Spleen (tissue), 11 donors: Measurements from ENCODE around the gene PEAK3. TPM values are rescaled to one million over a fixed set of nuclear protein-coding genes. Genes with fewer than 3 reads are reported as not detected.

Experiments used
- DNase-seq: peaks from one replicate; pipeline ENCODE4 v3.0.0-alpha.2; 2020
- H3K27ac ChIP-seq, 8 donors: fragments of 200-600 bp; sonication (generic) in 7 of 8; 1 replicate in 4 of 8; 2 replicates in 4 of 8; pipeline versions ENCODE4 v1.5.0 to v1.8.0; 2016 to 2021; ENCODE audit warnings: inconsistent platforms in 4 of 8, mild to moderate bottlenecking in 4 of 8, moderate library complexity in 1 of 8
- H3K27me3 ChIP-seq, 7 donors: fragments of 200-600 bp; sonication (generic) in 6 of 7; replicated peaks in 1 of 7; 1 replicate in 4 of 7; 2 replicates in 3 of 7; pipeline versions ENCODE4 v1.5.0 to v1.8.0; 2016 to 2021; ENCODE audit warnings: inconsistent platforms in 3 of 7, mild to moderate bottlenecking in 1 of 7
- H3K36me3 ChIP-seq, 6 donors: fragments of 200-600 bp; sonication (generic) in 5 of 6; 1 replicate in 4 of 6; 2 replicates in 2 of 6; pipeline versions ENCODE4 v1.5.0 to v1.8.0; 2016 to 2021; ENCODE audit warnings: inconsistent platforms in 2 of 6
- H3K4me1 ChIP-seq, 6 donors: fragments of 200-600 bp; sonication (generic) in 5 of 6; 1 replicate in 3 of 6; 2 replicates in 3 of 6; pipeline versions ENCODE4 v1.5.0 to v1.8.0; 2016 to 2021; ENCODE audit warnings: inconsistent platforms in 3 of 6
- H3K4me3 ChIP-seq, 8 donors: fragments of 200-600 bp; sonication (generic) in 7 of 8; 1 replicate in 4 of 8; 2 replicates in 4 of 8; pipeline versions ENCODE4 v1.5.0 to v1.8.0; 2016 to 2021; ENCODE audit warnings: inconsistent platforms in 4 of 8, mild to moderate bottlenecking in 4 of 8, moderate library complexity in 2 of 8
- H3K9me3 ChIP-seq, 8 donors: fragments of 200-600 bp; sonication (generic) in 7 of 8; 1 replicate in 4 of 8; 2 replicates in 4 of 8; pipeline versions ENCODE4 v1.5.0 to v1.8.0; 2016 to 2021; ENCODE audit warnings: inconsistent platforms in 4 of 8
- CTCF ChIP-seq, 11 experiments: fragments of 200-600 bp in 7 of 11; fragments of 450-650 bp in 4 of 11; sonication (generic) in 4 of 11; IDR thresholded peaks in 8 of 11; conservative IDR thresholded peaks in 3 of 11; 1 replicate in 7 of 11; 2 replicates in 4 of 11; pipeline versions ENCODE4 v1.4.0 to v1.8.0; 2016 to 2021; ENCODE audit warnings: antibody characterized with exemption in 11 of 11, inconsistent platforms in 4 of 11, mild to moderate bottlenecking in 1 of 11
- POLR2A ChIP-seq, 3 donors: fragments of 450-650 bp; IDR thresholded peaks; one replicate each; pipeline ENCODE4 v1.5.1; 2017; ENCODE audit warnings: antibody characterized with exemption in 3 of 3, mild to moderate bottlenecking in 1 of 3
- POLR2AphosphoS5 ChIP-seq, 3 donors: sonication (generic); formaldehyde crosslinking; IDR thresholded peaks; one replicate each; pipeline ENCODE4 v1.5.1; 2017; ENCODE audit warnings: antibody characterized with exemption in 3 of 3
- WGBS, 5 donors: extraction: QIAGEN DNeasy Blood & Tissue Kit in 3 of 5; methylation state at CpG; one replicate each; pipeline versions ENCODE4 v1.1.5 to v1.1.7; 2013 to 2018; 5-methylcytosine and 5-hydroxymethylcytosine counted together
- intact Hi-C: fragments of 100-400 bp; cut with DNase I; formaldehyde crosslinking; loops from one replicate; pipeline ENCODE4 v1.15.0; 2023; ENCODE audit warnings: low total_unique reads
- polyA plus RNA-seq, 3 donors: library from polyadenylated mRNA; stranded (reverse); fragments of 200-250 nt; gene quantifications; one replicate each; pipeline ENCODE4 v1.2.1, GENCODE V29; 2013
- total RNA-seq, 7 donors: library from RNA; depleted of rRNA in 3 of 7; stranded (reverse); fragments of >200 nt in 3 of 7; fragmentation: NEBNext Ultra II Directional in 4 of 7; extraction: Animal tissue kit (Norgen Biotek cat#: 25700) in 4 of 7; gene quantifications; one replicate each; pipeline versions ENCODE4 v1.1.0 to v1.2.1, GENCODE V29; 2016 to 2021
- donor health status: healthy with polysubstance abuse.
- donor health status: DM: no; HTN: no; CAD: no; lungs with moderate emphysema.
- donor health status: DM: no; HTN: no; CAD: no.
- donor health status: Bipolar disorder and iron deficiency.
- donor health status: healthy.
- donor health status: DM: no; HTN: no; CAD: no.
- donor health status: DM: yes; HTN: yes; CAD: no.

The PEAK3 gene
- total and polyA plus RNA-seq, 10 donors, result 0.30 to 17.4 (median 6.4) TPM

GRCh38 chr19:2240881-2241760 is 40.9 kb downstream of the PEAK3 start:
- 67 to 79% (median 75%) methylated on average over 34 to 41 of the region's 41 CpGs for WGBS, 5 donors
- Histone ChIP-seq H3K4me3 (peak overlapping the region in 4 of 8 donors; percentile 35 to 98 (median 44)), H3K27me3 (no peaks in the 10 kb centered on the region), H3K27ac (peak overlapping the region in 7 of 8 donors; percentile 36 to 100 (median 96)), H3K4me1 (peaks cover 55 to 80% (median 63%) of the 10 kb centered on the region in 6 donors), H3K36me3 (peaks cover 2 to 53% (median 33%) of the 10 kb centered on the region in 6 donors), H3K9me3 (no peaks in the 10 kb centered on the region)
- TF ChIP-seq POLR2AphosphoS5 (IDR thresholded peaks at IDR 0.05) (peak in 2 of 3 donors; percentile 33 to 58), CTCF (IDR thresholded peaks at IDR 0.05 in 8 of 11, conservative IDR thresholded peaks at IDR 0.05 in 3 of 11) (no peak)
- DNase-seq, result no peak
- intact Hi-C loops, result no loop called here

GRCh38 chr19:2239771-2240770 is 41.9 kb downstream of the PEAK3 start:
- Histone ChIP-seq H3K27me3 (no peaks in the 10 kb centered on the region), H3K4me1 (peaks cover 60 to 88% (median 69%) of the 10 kb centered on the region in 6 donors), H3K27ac (peak overlapping the region; percentile 36 to 100 (median 97)), H3K9me3 (no peaks in the 10 kb centered on the region), H3K4me3 (peak overlapping the region; percentile 16 to 98 (median 36)), H3K36me3 (peaks cover 0 to 43% (median 23%) of the 10 kb centered on the region in 6 donors)
- DNase-seq, result no peak
- 19 to 26% (median 23%) methylated on average over 33 to 34 of the region's 34 CpGs for WGBS, 5 donors
- intact Hi-C loops, result loop anchor here (2.0 to 10.0 kb wide), 3 partner anchors 31 to 152 kb away; partner anchors contain the start of gene DOT1L
- TF ChIP-seq CTCF (IDR thresholded peaks at IDR 0.05 in 8 of 11, conservative IDR thresholded peaks at IDR 0.05 in 3 of 11) (no peak), POLR2AphosphoS5 (IDR thresholded peaks at IDR 0.05) (peak in 2 of 3 donors; percentile 37 to 44)

GRCh38 chr19:2239173-2239572 is 42.8 kb downstream of the PEAK3 start:
- intact Hi-C loops, result loop anchor here (2.0 to 10.0 kb wide), 3 partner anchors 32 to 153 kb away; partner anchors contain the start of gene DOT1L
- Histone ChIP-seq H3K27me3 (no peaks in the 10 kb centered on the region), H3K36me3 (peaks cover 0 to 37% (median 14%) of the 10 kb centered on the region in 6 donors), H3K4me1 (peaks cover 64 to 90% (median 78%) of the 10 kb centered on the region in 6 donors), H3K9me3 (no peaks in the 10 kb centered on the region), H3K27ac (peak overlapping the region in 7 of 8 donors; percentile 45 to 100 (median 98)), H3K4me3 (peak overlapping the region in 6 of 8 donors; percentile 33 to 98 (median 37))
- 42 to 52% (median 48%) methylated on average over 10 of the region's 10 CpGs for WGBS, 5 donors
- TF ChIP-seq POLR2A (IDR thresholded peaks at IDR 0.05) (no peak), CTCF (IDR thresholded peaks at IDR 0.05 in 8 of 11, conservative IDR thresholded peaks at IDR 0.05 in 3 of 11) (no peak), POLR2AphosphoS5 (IDR thresholded peaks at IDR 0.05) (no peak)
- DNase-seq, result no peak
